Peyer's patch (tissue), 4 donors: ENCODE data around the gene DYNC1I2. TPM values are rescaled to one million over a fixed set of nuclear protein-coding genes. Genes with fewer than 3 reads are reported as not detected.
A peak's percentile ranks its signal among the peaks of the same experiment; 100 is the strongest.

Experiments
- DNase-seq, 3 donors: peaks; one replicate each; pipeline ENCODE4 v3.0.0-alpha.2; 2017 to 2019
- H3K27ac ChIP-seq, 4 donors: fragments of 200-600 bp; sonication (generic); one replicate each; pipeline ENCODE4 v1.5.1; 2016 to 2019
- H3K27me3 ChIP-seq, 2 donors: fragments of 200-600 bp; sonication (generic); one replicate each; pipeline ENCODE4 v1.5.1; 2019
- H3K36me3 ChIP-seq, 3 donors: fragments of 200-600 bp; sonication (generic); one replicate each; pipeline ENCODE4 v1.5.1; 2016 to 2019
- H3K4me1 ChIP-seq, 4 donors: fragments of 200-600 bp; sonication (generic); one replicate each; pipeline ENCODE4 v1.5.1; 2016 to 2019
- H3K4me3 ChIP-seq, 4 donors: fragments of 200-600 bp; sonication (generic); 1 replicate in 3 of 4; 2 replicates in 1 of 4; pipeline ENCODE4 v1.5.1; 2016 to 2019; ENCODE audit warnings: mild to moderate bottlenecking in 1 of 4
- H3K9me3 ChIP-seq, 4 donors: fragments of 200-600 bp; sonication (generic); one replicate each; pipeline ENCODE4 v1.5.1; 2016 to 2019; ENCODE audit warnings: mild to moderate bottlenecking in 1 of 4
- CTCF ChIP-seq, 6 experiments: fragments of 450-650 bp in 4 of 6; fragments of 200-600 bp in 2 of 6; sonication (generic) in 1 of 6; IDR thresholded peaks; one replicate each; pipeline ENCODE4 v1.5.1; 2017 to 2019; ENCODE audit warnings: antibody characterized with exemption in 6 of 6, mild to moderate bottlenecking in 3 of 6, moderate library complexity in 1 of 6
- POLR2A ChIP-seq, 2 donors: fragments of 450-650 bp; IDR thresholded peaks; one replicate each; pipeline ENCODE4 v1.5.1; 2017; ENCODE audit warnings: antibody characterized with exemption in 2 of 2, mild to moderate bottlenecking in 2 of 2, moderate library complexity in 2 of 2
- total RNA-seq, 4 donors: library from RNA; depleted of rRNA; stranded (reverse); fragments of >200 nt; gene quantifications; one replicate each; pipeline ENCODE4 v1.1.0, GENCODE V29; 2016

DYNC1I2 gene
- total RNA-seq, 4 donors from 2014 or later: 72.4 to 153 (median 86.0) TPM

- TF ChIP-seq CTCF (IDR thresholded peaks at IDR 0.05): no peak
- no peak for TF ChIP-seq POLR2A (IDR thresholded peaks at IDR 0.05)
- Histone ChIP-seq H3K27me3 (no peaks in the 10 kb centered on the region), H3K9me3 (no peaks in the 10 kb centered on the region)
Observed at GRCh38 chr2:171678619-171679018, 8.7 kb upstream of the DYNC1I2 start.

GRCh38 chr2:171688129-171688465 lies 828 bp downstream of the DYNC1I2 start:
- TF ChIP-seq CTCF (IDR thresholded peaks at IDR 0.05) (no peak), POLR2A (IDR thresholded peaks at IDR 0.05) (no peak)
- DNase-seq: no peak
- no peaks in the 10 kb centered on the region for H3K36me3 ChIP-seq

More at GRCh38 chr2:171678619-171679018, 8.7 kb upstream of the DYNC1I2 start:
- H3K36me3 ChIP-seq: no peaks in the 10 kb centered on the region
- DNase-seq: no peak
- H3K4me1 ChIP-seq: no peaks in the 10 kb centered on the region
- H3K4me3 ChIP-seq: no peak overlapping the region
- H3K27ac ChIP-seq: no peak overlapping the region

GRCh38 chr2:171692331-171692730 lies 5.1 kb downstream of the DYNC1I2 start:
- no peak overlapping the region for H3K4me3 ChIP-seq
- TF ChIP-seq CTCF (IDR thresholded peaks at IDR 0.05): no peak
- no peak for TF ChIP-seq POLR2A (IDR thresholded peaks at IDR 0.05)
- no peak for DNase-seq
- peaks cover 0 to 32% (median 0%) of the 10 kb centered on the region in 3 donors for H3K36me3 ChIP-seq
- H3K27ac ChIP-seq: no peak overlapping the region
- H3K4me1 ChIP-seq: peaks cover 0 to 9% (median 2%) of the 10 kb centered on the region in 4 donors
- H3K9me3 ChIP-seq: no peaks in the 10 kb centered on the region
- H3K27me3 ChIP-seq: no peaks in the 10 kb centered on the region

More at GRCh38 chr2:171688129-171688465, 828 bp downstream of the DYNC1I2 start:
- peak overlapping the region; percentile 77 to 79 (median 78) for H3K27ac ChIP-seq
- H3K4me3 ChIP-seq: peak overlapping the region; percentile 75 to 93 (median 87)
- H3K27me3 ChIP-seq: no peaks in the 10 kb centered on the region
- H3K9me3 ChIP-seq: no peaks in the 10 kb centered on the region
- peaks cover 0 to 9% (median 2%) of the 10 kb centered on the region in 4 donors for H3K4me1 ChIP-seq

- no peak overlapping the region for H3K27ac ChIP-seq
- H3K9me3 ChIP-seq: no peaks in the 10 kb centered on the region
Observed at GRCh38 chr2:171702781-171703556, 15.7 kb downstream of the DYNC1I2 start.

GRCh38 chr2:171703574-171704347 lies 16.5 kb downstream of the DYNC1I2 start:
- Histone ChIP-seq H3K27ac (no peak overlapping the region), H3K27me3 (no peaks in the 10 kb centered on the region), H3K4me3 (no peak overlapping the region), H3K36me3 (peaks cover 0 to 16% (median 0%) of the 10 kb centered on the region in 3 donors), H3K4me1 (no peaks in the 10 kb centered on the region), H3K9me3 (no peaks in the 10 kb centered on the region)
- TF ChIP-seq POLR2A (IDR thresholded peaks at IDR 0.05) (no peak), CTCF (IDR thresholded peaks at IDR 0.05) (peak in 5 of 6 experiments; percentile 9 to 44 (median 36))
- DNase-seq: no peak

More at GRCh38 chr2:171702781-171703556, 15.7 kb downstream of the DYNC1I2 start:
- Histone ChIP-seq H3K36me3 (peaks cover 0 to 12% (median 0%) of the 10 kb centered on the region in 3 donors), H3K4me3 (no peak overlapping the region), H3K4me1 (no peaks in the 10 kb centered on the region), H3K27me3 (no peaks in the 10 kb centered on the region)
- no peak for DNase-seq
- TF ChIP-seq POLR2A (IDR thresholded peaks at IDR 0.05): no peak
- TF ChIP-seq CTCF (IDR thresholded peaks at IDR 0.05): no peak
